GM21619 (cell line): ENCODE data around the gene IFT52.

ENCODE experiments used
- ATAC-seq: cut with Tn5 transposase; IDR thresholded peaks from one replicate; pipeline ENCODE4 v1.9.1; 2021; ENCODE audit not compliant: unreplicated experiment

IFT52 gene

DNA sequence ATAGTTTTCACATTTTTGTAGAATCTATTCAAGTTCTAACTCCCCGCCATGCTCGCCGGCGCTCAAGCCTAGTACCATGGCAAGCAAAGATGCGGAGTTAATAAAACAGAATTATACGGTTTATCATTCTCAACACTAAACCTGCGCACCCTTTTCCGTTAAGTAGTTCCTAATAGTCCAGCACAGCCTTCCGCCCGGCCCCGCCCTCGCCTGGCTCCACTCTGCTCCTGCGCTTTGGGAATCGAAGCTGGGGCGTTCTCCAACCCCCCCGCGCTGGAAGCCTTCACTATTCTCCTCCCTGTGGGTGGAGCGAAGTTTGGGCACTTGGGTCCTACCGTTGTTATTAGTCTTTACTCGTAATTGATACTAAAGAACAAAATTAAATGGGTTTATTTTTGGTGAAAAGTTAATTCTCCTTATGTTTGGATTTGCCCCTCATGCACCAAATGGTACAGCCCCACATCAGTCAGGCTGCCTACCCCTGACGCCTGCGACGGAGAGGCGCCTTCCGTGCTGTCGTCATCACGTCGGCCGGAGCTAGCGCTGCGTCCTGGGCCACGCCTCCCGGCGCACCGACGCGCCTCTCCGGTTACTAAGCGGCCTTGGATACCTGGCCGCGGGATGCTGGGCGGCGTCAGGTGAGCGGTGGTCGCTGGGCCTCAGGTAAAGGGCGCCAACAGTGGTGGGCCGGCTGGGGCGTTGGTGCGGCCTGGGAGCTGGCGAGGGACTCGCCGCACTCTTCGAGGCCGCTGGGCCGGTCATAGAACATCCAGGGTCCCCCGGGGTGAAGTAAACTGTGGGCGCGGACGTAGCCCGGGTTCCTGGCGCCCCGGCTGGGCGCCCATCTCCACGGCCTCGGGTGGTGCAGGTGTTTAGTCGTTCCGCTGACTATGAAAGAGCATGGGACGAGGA is at the start of gene IFT52:
Gene IFT52 (plus strand): TSS at position 546 of the 912 bp plus-strand sequence. CDS start 3,762 bp downstream, outside the sequence.
- peak; percentile 98 for ATAC-seq

GRCh38 chr20:43541214-43541613 is 49.5 kb upstream of the IFT52 start:
- ATAC-seq = no peak

DNA sequence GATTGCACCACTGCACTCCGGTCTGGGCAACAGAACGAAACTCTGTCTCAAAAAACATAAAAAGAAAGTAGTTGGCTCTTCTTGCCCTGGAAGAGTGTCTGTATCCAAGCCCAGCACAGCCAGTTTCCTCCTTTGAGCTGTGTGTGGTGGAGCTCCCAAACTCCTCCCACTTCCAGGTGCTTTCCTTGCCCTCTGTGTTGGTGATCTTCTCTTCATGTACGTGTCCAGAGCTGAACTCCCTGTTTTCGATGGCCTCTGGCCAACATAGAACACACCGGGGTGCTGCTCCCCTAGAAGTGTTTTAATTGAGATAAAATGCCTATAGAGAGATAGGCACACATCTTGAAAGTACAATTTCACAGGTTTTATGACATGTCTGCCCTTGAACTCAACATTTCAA is 48.6 kb upstream of the IFT52 start:
- no peak for ATAC-seq

DNA sequence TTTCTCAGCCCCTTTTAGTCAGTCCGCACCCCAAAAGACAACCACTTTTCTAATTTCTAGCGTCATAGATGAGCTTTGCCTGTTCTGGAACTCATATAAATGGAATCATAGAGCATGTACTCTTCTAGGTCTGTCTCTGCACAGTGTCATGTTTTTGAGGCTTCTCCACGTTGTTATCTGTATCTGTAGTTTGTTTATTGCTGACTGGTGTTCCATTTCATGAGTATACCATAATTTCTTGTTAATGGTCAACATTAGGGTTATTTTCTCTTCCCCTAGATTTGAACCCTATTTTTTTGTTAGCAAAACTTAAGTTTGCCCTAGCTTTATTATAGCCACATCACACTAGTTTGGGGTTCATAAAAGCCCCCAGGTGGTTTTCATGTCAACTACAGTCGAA is 48.1 kb upstream of the IFT52 start:
- no peak for ATAC-seq

- ATAC-seq = no peak
Measured at GRCh38 chr20:43543138-43543537, 47.6 kb upstream of the IFT52 start.

DNA sequence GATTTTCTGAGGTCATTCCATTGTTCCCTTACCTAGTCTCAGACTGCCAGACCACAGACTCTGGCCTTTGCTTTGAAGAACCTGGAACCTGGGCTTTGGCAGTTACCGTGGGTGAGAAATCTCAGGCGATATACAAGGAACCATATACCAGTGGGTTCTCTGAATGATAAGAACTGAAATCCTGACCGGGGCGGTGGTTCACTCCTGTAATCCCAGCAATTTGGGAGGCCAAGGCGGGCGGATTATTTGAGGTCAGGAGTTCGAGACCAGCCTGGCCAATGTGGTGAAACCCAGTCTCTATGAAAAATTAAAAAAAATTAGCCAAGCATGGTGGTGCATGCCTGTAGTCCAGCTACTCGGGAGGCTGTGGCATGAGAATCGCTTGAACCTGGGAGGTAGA is 46.2 kb upstream of the IFT52 start:
- no peak for ATAC-seq

GRCh38 chr20:43545837-43546578 is 44.7 kb upstream of the IFT52 start:
- no peak for ATAC-seq

DNA sequence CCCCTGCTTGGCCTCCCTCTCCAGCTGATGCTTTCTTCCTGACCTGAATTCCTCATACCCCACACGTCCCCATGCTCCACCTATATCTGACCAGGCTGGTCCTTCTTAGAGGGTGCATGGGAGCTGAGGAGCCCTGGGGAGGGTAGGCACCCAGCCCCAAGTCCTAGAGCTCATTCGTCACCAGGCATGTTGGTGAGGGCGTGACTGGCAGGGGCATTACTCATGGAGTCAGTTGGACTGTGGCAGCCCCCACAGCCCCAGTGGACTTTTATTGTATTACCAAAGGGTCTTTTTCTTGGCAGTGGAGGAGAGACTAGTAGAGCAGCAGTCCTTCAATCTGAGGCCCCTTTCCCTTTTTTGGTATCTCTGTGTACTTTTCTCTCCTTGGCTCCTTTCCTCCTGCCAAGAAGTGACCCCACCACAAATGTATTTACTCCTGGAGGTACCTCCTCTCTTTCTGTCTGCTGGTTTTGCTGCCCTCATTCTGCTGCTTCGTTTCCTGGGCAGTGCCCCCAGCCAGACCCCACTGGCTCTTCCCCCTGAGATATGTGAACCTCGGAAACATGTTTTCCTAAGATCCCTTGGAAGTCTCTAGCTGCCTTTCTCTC is 42.4 kb upstream of the IFT52 start:
- no peak for ATAC-seq

- ATAC-seq = no peak
Measured at GRCh38 chr20:43549416-43550065, 41.2 kb upstream of the IFT52 start.

GRCh38 chr20:43550456-43550855 is 40.3 kb upstream of the IFT52 start:
- no peak for ATAC-seq

DNA sequence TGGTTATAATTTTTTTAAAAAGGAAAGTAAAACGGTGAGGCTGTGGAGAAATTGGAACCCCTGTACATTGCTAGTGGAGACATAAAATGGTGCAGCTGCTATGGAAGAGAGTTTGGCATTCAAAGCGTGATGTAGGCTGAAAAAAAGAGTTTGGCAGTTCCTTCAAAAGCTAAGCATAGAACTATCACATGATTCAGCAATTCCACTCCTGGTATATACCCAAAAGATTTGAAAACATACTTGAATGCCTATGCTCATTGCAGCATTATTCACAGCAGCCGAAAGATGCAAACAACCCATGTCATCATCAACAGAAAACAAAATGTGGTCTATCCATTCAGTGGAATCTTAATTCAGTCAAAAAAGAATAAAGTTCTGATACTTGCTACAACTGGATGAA is 36.4 kb upstream of the IFT52 start:
- no peak for ATAC-seq

GRCh38 chr20:43558412-43559146 is 32.2 kb upstream of the IFT52 start, which contains the start of gene SGK2:
TSS of gene SGK2 (plus strand) at chr20:43559027. CDS start at chr20:43566496, 7,469 bp downstream.
- no peak for ATAC-seq

GRCh38 chr20:43559147-43559987 is 31.4 kb upstream of the IFT52 start:
- ATAC-seq = no peak

DNA sequence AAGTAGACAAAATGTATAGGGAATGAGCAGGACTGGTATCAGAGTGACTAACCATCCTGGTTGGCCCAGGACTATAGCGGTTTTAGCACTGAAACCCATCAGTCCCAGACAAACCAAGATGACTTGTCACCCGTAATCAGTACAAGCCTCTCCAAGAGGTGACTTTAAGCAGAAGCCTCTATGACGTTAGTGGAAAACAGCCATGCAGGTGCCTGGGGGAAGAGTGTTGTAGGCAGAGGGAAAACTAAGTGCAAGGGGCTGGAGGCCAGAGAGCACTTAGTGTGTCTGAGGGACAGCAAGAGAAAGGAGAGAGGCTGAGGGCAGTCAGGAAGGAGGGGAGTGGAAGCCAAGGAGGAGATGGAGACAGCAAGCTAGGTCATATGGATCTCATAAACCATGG is 29.8 kb upstream of the IFT52 start:
- ATAC-seq = no peak

DNA sequence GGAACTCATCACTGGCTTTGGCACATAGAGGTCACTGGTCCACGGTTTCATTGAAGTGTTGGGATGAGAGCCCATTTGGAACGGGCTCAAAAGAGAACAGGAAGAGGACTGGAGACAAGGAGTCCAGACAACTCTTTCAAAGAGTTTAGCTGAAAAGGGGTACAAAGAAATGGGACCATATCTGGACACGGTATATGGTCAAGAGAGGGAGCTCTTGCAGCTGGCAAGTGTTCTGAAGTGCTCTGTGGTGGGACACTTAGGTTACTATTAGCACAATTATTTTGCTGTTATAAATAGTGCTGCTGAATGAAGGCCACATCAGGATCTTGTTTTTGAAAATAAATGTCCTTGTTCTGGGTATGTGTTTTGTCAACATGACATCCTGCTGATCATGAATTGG is 27.3 kb upstream of the IFT52 start:
- ATAC-seq = no peak

DNA sequence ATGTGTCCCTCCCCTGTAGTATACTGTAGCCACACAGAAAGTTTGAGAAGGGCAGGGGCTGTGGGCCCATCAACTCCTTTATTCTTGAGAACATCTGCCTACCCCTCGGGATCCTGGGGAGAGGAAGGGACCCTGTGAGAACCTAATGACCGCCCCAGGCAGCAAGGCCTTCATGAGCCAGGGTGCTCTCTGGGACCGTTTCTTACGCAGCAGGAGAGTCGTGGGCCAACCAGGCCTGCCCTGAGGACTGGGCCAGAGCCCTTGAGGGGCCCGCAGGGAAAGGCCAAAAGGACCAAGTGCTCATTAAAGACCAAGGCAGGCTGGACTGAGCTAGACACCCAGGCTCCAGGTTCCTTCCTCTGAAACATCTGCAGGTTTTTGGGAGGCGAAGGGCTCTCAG is 26.7 kb upstream of the IFT52 start:
- no peak for ATAC-seq

GRCh38 chr20:43564455-43564854 is 26.3 kb upstream of the IFT52 start:
- ATAC-seq = no peak

- ATAC-seq = no peak
Measured at GRCh38 chr20:43564993-43565757, 25.6 kb upstream of the IFT52 start.

- no peak for ATAC-seq
Measured at GRCh38 chr20:43565758-43566104, 25.0 kb upstream of the IFT52 start.
